GM12878 (cell line): ENCODE results near the gene KCNK7. TPM values are rescaled to one million over a fixed set of nuclear protein-coding genes. Genes with fewer than 3 reads are reported as not detected.

Experiments used
- ATAC-seq: fragments of 200-7000 bp; cut with Tn5 transposase; 3 replicates; pipeline ENCODE4 v1.9.1; 2020; ENCODE audit warnings: mild to moderate bottlenecking, moderate library complexity
- BruUV-seq: library from RNA; stranded (reverse); fragments of 400-500 nt; replicated peaks from 2 replicates; lab custom pipeline; 2021; lab: Mats Ljungman, UMichigan
- CTCF ChIA-PET: fragments of 300-600 bp; sonication (Branson Sonifier 250); formaldehyde crosslinking; extraction: SDS; loops from one replicate; lab custom pipeline; 2021; ENCODE audit warnings: inconsistent platforms; lab: Yijun Ruan, JAX
- POLR2A ChIA-PET: fragments of 350-600 bp; formaldehyde crosslinking; extraction: SDS; loops from one replicate; lab custom pipeline; 2021; ENCODE audit warnings: inconsistent platforms; lab: Charles Lee
- RAD21 ChIA-PET: fragments of 300-600 bp; sonication (Branson Sonifier 250); formaldehyde crosslinking; loops from one replicate; lab custom pipeline; 2023; ENCODE audit warnings: antibody characterized with exemption; ENCODE audit not compliant: unreplicated experiment; lab: Charles Lee
- SMC1A ChIA-PET: fragments of 300-600 bp; sonication (Branson Sonifier 250); formaldehyde crosslinking; loops from one replicate; lab custom pipeline; 2023; ENCODE audit not compliant: unreplicated experiment, uncharacterized antibody; lab: Charles Lee
- DNase-seq: peaks from one replicate; pipeline ENCODE4 v3.0.0-alpha.2; 2011; ENCODE audit warnings: low read depth, low spot score
- FAIRE-seq: peaks from 3 replicates; lab custom pipeline; 2011; peaks lifted over from hg19 to GRCh38; lab: Jason Lieb, UNC
- H2AFZ ChIP-seq: 2 replicates; pipeline ENCODE4 v1.6.0; 2011; ENCODE audit warnings: low read depth, low read length, control low read depth; ENCODE audit not compliant: control insufficient read depth
- H3K27ac ChIP-seq: 2 replicates; pipeline ENCODE4 v1.5.1; 2011; ENCODE audit warnings: control low read depth; ENCODE audit not compliant: control insufficient read depth, insufficient read depth
- H3K27me3 ChIP-seq, 2 experiments: replicated peaks in 1 of 2; 2 replicates each; pipeline versions ENCODE4 v1.6.0 to v1.6.1; 2011; ENCODE audit warnings: low read length in 1 of 2; ENCODE audit not compliant: control insufficient read depth in 2 of 2, insufficient read depth in 2 of 2
- H3K36me3 ChIP-seq, 2 experiments: 2 replicates each; pipeline ENCODE4 v1.5.1; 2011; ENCODE audit warnings: low read length in 1 of 2; ENCODE audit not compliant: control insufficient read depth in 2 of 2, insufficient read depth in 2 of 2
- H3K4me1 ChIP-seq: 2 replicates; pipeline ENCODE4 v1.6.1; 2011; ENCODE audit warnings: mild to moderate bottlenecking, low read length, moderate library complexity, mixed read lengths; ENCODE audit not compliant: control insufficient read depth, insufficient read depth
- H3K4me2 ChIP-seq: 2 replicates; pipeline ENCODE4 v1.6.0; 2011; ENCODE audit warnings: control low read depth; ENCODE audit not compliant: control insufficient read depth, insufficient read depth
- H3K4me3 ChIP-seq: fragments of 200-600 bp; sonication (generic); 2 replicates; pipeline ENCODE4 v1.5.1; 2016
- H3K79me2 ChIP-seq: 2 replicates; pipeline ENCODE4 v1.6.0; 2011; ENCODE audit warnings: low read length; ENCODE audit not compliant: control insufficient read depth, insufficient read depth
- H3K9ac ChIP-seq: 2 replicates; pipeline ENCODE4 v1.8.0; 2011; ENCODE audit warnings: low read length, control low read depth, mixed read lengths; ENCODE audit not compliant: control insufficient read depth, insufficient read depth
- H3K9me3 ChIP-seq: replicated peaks from 3 replicates; pipeline ENCODE4 v1.5.1; 2011; ENCODE audit warnings: mild to moderate bottlenecking, low read length; ENCODE audit not compliant: control insufficient read depth, insufficient read depth
- H4K20me1 ChIP-seq: 2 replicates; pipeline ENCODE4 v1.6.0; 2011; ENCODE audit not compliant: control insufficient read depth, insufficient read depth
- BCL11A ChIP-seq: IDR thresholded peaks from 2 replicates; pipeline ENCODE4 v1.6.1; 2011; ENCODE audit warnings: low read depth, low read length
- BRCA1 ChIP-seq: IDR thresholded peaks from 2 replicates; pipeline ENCODE4 v1.6.1; 2011; ENCODE audit warnings: low read depth, low read length, improper control_type of control experiment
- IRF4 ChIP-seq: IDR thresholded peaks from 2 replicates; pipeline ENCODE4 v1.6.1; 2011; ENCODE audit warnings: low read depth, low read length
- MXI1 ChIP-seq: fragments of 150-350 bp; IDR thresholded peaks from 2 replicates; pipeline ENCODE4 v1.6.1; 2011; ENCODE audit warnings: low read depth, mild to moderate bottlenecking, inconsistent platforms, low read length, improper control_type of control experiment
- NFIC ChIP-seq: IDR thresholded peaks from 2 replicates; pipeline ENCODE4 v1.6.1; 2012; ENCODE audit warnings: low read depth, mild to moderate bottlenecking, inconsistent platforms, low read length, moderate library complexity
- POLR2AphosphoS5 ChIP-seq: IDR thresholded peaks from 2 replicates; pipeline ENCODE4 v1.6.1; 2011; ENCODE audit warnings: mild to moderate bottlenecking, low read length, inconsistent platforms
- SIN3A ChIP-seq: IDR thresholded peaks from 2 replicates; pipeline ENCODE4 v1.6.1; 2012; ENCODE audit warnings: low read depth, low read length, improper control_type of control experiment
- SMC3 ChIP-seq: IDR thresholded peaks from 2 replicates; pipeline ENCODE4 v1.6.1; 2011; ENCODE audit warnings: low read length, improper control_type of control experiment, borderline replicate concordance
- SREBF1 ChIP-seq: IDR thresholded peaks from 2 replicates; pipeline ENCODE4 v1.6.1; 2012; ENCODE audit warnings: mild to moderate bottlenecking, low read length
- TBL1XR1 ChIP-seq: IDR thresholded peaks from 2 replicates; pipeline ENCODE4 v1.6.1; 2012; ENCODE audit warnings: low read depth, low read length, improper control_type of control experiment
- YY1 ChIP-seq: IDR thresholded peaks from 2 replicates; pipeline ENCODE4 v1.6.1; 2011; ENCODE audit warnings: low read depth, mild to moderate bottlenecking, low read length
- WGBS: methylation state at CpG from one replicate; pipeline ENCODE4 v1.1.6; 2016; ENCODE audit warnings: low lambda C conversion rate; ENCODE audit not compliant: insufficient replicate concordance, insufficient coverage; ENCODE audit errors: missing lambda C conversion rate; 5-methylcytosine and 5-hydroxymethylcytosine counted together
- in situ Hi-C: fragments of 300-500 bp; cut with MboI; formaldehyde crosslinking; loops from 9 replicates; pipeline ENCODE4 v1.14.3; 2018; ENCODE audit warnings: mixed read lengths
- intact Hi-C: fragments of 100-400 bp; cut with micrococcal nuclease; formaldehyde crosslinking; loops from one replicate; pipeline ENCODE4 v1.14.2; 2022; ENCODE audit not compliant: unreplicated experiment
- polyA plus RNA-seq, 11 experiments: library from polyadenylated mRNA; depleted of rRNA in 4 of 11; unstranded in 6 of 11; stranded (reverse) in 5 of 11; fragments of >200 nt; fragmentation: Nextera tagmentation in 4 of 11; fragmentation: Illumina TruSeq in 1 of 11; extraction: Ambion mirVana in 4 of 11; extraction: Trizol in 1 of 11; gene quantifications; 1 replicate in 1 of 11; 2 replicates in 10 of 11; pipeline versions ENCODE4 v1.2.1 to v1.2.3, GENCODE V29; 2011 to 2016; ENCODE audit warnings: inconsistent platforms in 2 of 11, missing spikeins in 2 of 11, low read depth in 1 of 11
- total RNA-seq, 4 experiments: library from RNA; depleted of rRNA in 3 of 4; stranded (reverse); fragments of >200 nt in 3 of 4; fragmentation: Illumina TruSeq in 1 of 4; extraction: Trizol in 1 of 4; gene quantifications; 2 replicates each; pipeline versions ENCODE4 v1.2.1 to v1.2.3, GENCODE V29; 2013 to 2021
- TF ChIP-seq, protein P1 (sequence below): fragments of 450-650 bp; IDR thresholded peaks from 2 replicates; pipeline ENCODE4 v1.6.1; 2017; ENCODE audit warnings: borderline replicate concordance
- TF ChIP-seq, protein P2 (sequence below): fragments of 450-650 bp; IDR thresholded peaks from 2 replicates; pipeline ENCODE4 v1.6.1; 2017; ENCODE audit warnings: mild to moderate bottlenecking, low read depth, inconsistent platforms; ENCODE audit not compliant: poor library complexity, severe bottlenecking
- TF ChIP-seq, protein P3 (sequence below): fragments of 450-650 bp; IDR thresholded peaks from 2 replicates; pipeline ENCODE4 v1.6.1; 2016; ENCODE audit warnings: mild to moderate bottlenecking
- TF ChIP-seq, protein P4 (sequence below): fragments of 450-650 bp; IDR thresholded peaks from 2 replicates; pipeline ENCODE4 v1.6.1; 2017; ENCODE audit warnings: mild to moderate bottlenecking, moderate library complexity

The KCNK7 gene
- total and polyA plus RNA-seq, 10 of the 15 experiments (the other 5 are each of a cell fraction or from before 2014, with no cell fraction given) = 0.11 to 0.54 (median 0.23) TPM; not detected in 7

DNA sequence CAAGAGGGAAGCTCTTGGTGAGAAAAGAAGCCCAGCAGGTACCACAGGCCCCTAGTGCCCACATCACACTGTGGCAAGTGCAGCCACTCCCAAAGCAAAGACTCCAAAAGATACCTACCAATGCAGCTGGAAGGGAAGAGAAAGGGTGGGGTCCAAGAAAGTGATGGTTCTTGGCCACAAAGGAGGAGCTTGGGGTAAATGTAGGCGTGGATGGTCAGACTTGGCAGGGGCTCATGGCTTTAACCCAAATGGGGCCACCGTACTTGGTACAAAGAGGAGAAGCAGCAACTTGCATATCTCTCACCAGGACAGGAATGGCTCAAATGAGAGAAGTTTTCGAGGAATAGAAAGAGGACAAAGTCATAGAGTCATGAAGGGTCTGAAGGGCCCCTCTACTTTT, 13.6 kb upstream of the KCNK7 start:
- RAD21 ChIA-PET = interaction anchor here (1.7 kb wide), 1 partner anchor 19 kb away, joined by 5 read pairs; no protein-coding TSS in a partner anchor
- H3K27ac ChIP-seq = no peak overlapping the region
- TF ChIP-seq TBL1XR1 = no peak
- no peak for TF ChIP-seq SREBF1
- no peak for TF ChIP-seq SMC3
- TF ChIP-seq SIN3A = no peak
- TF ChIP-seq BRCA1 = no peak
- no peak for TF ChIP-seq BCL11A
- TF ChIP-seq, protein P1, sequence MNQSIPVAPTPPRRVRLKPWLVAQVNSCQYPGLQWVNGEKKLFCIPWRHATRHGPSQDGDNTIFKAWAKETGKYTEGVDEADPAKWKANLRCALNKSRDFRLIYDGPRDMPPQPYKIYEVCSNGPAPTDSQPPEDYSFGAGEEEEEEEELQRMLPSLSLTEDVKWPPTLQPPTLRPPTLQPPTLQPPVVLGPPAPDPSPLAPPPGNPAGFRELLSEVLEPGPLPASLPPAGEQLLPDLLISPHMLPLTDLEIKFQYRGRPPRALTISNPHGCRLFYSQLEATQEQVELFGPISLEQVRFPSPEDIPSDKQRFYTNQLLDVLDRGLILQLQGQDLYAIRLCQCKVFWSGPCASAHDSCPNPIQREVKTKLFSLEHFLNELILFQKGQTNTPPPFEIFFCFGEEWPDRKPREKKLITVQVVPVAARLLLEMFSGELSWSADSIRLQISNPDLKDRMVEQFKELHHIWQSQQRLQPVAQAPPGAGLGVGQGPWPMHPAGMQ = no peak
- TF ChIP-seq, protein P2, sequence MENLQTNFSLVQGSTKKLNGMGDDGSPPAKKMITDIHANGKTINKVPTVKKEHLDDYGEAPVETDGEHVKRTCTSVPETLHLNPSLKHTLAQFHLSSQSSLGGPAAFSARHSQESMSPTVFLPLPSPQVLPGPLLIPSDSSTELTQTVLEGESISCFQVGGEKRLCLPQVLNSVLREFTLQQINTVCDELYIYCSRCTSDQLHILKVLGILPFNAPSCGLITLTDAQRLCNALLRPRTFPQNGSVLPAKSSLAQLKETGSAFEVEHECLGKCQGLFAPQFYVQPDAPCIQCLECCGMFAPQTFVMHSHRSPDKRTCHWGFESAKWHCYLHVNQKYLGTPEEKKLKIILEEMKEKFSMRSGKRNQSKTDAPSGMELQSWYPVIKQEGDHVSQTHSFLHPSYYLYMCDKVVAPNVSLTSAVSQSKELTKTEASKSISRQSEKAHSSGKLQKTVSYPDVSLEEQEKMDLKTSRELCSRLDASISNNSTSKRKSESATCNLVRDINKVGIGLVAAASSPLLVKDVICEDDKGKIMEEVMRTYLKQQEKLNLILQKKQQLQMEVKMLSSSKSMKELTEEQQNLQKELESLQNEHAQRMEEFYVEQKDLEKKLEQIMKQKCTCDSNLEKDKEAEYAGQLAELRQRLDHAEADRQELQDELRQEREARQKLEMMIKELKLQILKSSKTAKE = no peak
- TF ChIP-seq POLR2AphosphoS5 = no peak
- TF ChIP-seq MXI1 = no peak
- no peak for TF ChIP-seq YY1
- no peak for TF ChIP-seq IRF4
- TF ChIP-seq NFIC = no peak
- TF ChIP-seq, protein P3, sequence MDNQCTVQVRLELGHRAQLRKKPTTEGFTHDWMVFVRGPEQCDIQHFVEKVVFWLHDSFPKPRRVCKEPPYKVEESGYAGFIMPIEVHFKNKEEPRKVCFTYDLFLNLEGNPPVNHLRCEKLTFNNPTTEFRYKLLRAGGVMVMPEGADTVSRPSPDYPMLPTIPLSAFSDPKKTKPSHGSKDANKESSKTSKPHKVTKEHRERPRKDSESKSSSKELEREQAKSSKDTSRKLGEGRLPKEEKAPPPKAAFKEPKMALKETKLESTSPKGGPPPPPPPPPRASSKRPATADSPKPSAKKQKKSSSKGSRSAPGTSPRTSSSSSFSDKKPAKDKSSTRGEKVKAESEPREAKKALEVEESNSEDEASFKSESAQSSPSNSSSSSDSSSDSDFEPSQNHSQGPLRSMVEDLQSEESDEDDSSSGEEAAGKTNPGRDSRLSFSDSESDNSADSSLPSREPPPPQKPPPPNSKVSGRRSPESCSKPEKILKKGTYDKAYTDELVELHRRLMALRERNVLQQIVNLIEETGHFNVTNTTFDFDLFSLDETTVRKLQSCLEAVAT = no peak
- TF ChIP-seq, protein P4, sequence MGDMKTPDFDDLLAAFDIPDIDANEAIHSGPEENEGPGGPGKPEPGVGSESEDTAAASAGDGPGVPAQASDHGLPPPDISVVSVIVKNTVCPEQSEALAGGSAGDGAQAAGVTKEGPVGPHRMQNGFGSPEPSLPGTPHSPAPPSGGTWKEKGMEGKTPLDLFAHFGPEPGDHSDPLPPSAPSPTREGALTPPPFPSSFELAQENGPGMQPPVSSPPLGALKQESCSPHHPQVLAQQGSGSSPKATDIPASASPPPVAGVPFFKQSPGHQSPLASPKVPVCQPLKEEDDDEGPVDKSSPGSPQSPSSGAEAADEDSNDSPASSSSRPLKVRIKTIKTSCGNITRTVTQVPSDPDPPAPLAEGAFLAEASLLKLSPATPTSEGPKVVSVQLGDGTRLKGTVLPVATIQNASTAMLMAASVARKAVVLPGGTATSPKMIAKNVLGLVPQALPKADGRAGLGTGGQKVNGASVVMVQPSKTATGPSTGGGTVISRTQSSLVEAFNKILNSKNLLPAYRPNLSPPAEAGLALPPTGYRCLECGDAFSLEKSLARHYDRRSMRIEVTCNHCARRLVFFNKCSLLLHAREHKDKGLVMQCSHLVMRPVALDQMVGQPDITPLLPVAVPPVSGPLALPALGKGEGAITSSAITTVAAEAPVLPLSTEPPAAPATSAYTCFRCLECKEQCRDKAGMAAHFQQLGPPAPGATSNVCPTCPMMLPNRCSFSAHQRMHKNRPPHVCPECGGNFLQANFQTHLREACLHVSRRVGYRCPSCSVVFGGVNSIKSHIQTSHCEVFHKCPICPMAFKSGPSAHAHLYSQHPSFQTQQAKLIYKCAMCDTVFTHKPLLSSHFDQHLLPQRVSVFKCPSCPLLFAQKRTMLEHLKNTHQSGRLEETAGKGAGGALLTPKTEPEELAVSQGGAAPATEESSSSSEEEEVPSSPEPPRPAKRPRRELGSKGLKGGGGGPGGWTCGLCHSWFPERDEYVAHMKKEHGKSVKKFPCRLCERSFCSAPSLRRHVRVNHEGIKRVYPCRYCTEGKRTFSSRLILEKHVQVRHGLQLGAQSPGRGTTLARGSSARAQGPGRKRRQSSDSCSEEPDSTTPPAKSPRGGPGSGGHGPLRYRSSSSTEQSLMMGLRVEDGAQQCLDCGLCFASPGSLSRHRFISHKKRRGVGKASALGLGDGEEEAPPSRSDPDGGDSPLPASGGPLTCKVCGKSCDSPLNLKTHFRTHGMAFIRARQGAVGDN = no peak

More for the DNA sequence above, 13.6 kb upstream of the KCNK7 start:
- DNase-seq (no peak), FAIRE-seq (no peak), ATAC-seq (no peak)
- Histone ChIP-seq H3K4me2 (0 out of 2 replicates have a peak overlapping the region, but pooled peaks have one; percentile 5), H3K9ac (no peak overlapping the region), H3K27me3 (no peaks in the 10 kb centered on the region), H4K20me1 (no peaks in the 10 kb centered on the region; the same call in 1 of the 2 replicates), H2AFZ (no peak overlapping the region), H3K4me1 (peaks cover 17% of the 10 kb centered on the region), H3K9me3 (no peaks in the 10 kb centered on the region), H3K79me2 (peaks cover 39% of the 10 kb centered on the region), H3K36me3 (peaks cover 18 to 32% of the 10 kb centered on the region in 2 experiments; a peak in 3 of 4 replicates), H3K4me3 (no peak overlapping the region)
- ChIA-PET POLR2A (interaction anchor here (1.0 to 2.5 kb wide), 3 partner anchors 16 to 29 kb away, joined by 3 to 12 read pairs (median 10); partner anchors contain the start of gene SIPA1), SMC1A (interaction anchor here (1.2 kb wide), 1 partner anchor 15 kb away, joined by 6 read pairs; no protein-coding TSS in a partner anchor), CTCF (interaction anchor here (1.2 to 1.8 kb wide), 2 partner anchors 21 to 251 kb away, joined by 3 to 7 read pairs; partner anchors contain the start of gene MUS81)
- in situ Hi-C loops (no loop called here), intact Hi-C loops (no loop called here)
- 79% methylated on average over 3 of the region's 3 CpGs for WGBS
- no TSS peak for BruUV-seq
